ENCODE measurements around the gene CASR. TPM values are rescaled to one million over a fixed set of nuclear protein-coding genes. Genes with fewer than 3 reads are reported as not detected.

The CASR gene
- total RNA-seq, 1 experiment from 2014 or later = 0.02 TPM

DNA sequence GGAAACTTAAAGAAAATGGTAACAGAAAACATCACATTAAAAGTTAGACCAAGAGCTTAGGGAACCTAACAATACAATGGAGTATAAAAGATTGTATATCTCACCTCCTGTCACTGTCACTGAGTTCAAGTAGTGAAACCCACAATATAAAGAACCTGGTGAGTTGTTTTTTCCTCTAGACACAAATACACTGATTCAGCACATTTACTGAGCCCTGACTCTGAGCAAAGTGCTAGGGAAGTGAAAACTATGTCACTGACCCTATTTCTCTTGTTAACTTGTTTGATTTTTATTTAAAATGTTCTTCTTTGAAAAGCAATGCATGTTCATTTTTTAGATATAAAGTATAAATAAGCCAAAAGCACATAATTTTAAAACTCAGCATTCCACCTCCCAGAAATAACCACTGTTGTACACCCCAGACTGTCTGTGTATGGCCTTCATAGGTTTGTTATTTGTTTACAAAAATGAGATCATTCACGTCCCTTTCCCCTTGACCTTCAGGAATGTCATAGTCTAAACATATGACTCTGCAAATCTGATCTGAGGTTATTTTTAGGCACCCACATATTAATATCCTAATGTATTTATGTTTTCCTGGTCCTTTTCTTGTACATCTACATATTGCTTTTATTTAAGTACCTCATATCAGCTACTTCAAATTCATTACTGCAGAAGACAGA, 72.4 kb downstream of the CASR start:
- H3K9ac ChIP-seq (ENCODE audit: extremely low read depth, insufficient read length, low read length) = no peak overlapping the region
- no peak overlapping the region for H2BK20ac ChIP-seq (ENCODE audit: low read depth, low read length, poor library complexity, severe bottlenecking)
- no peak overlapping the region for H3K4ac ChIP-seq (ENCODE audit: low read depth, low read length)
- no CpG with 5 or more reads among the region's 1 CpG for WGBS (ENCODE audit: extremely low coverage, insufficient read length, low lambda C conversion rate)
- H3K79me1 ChIP-seq (ENCODE audit: insufficient read depth, low read depth, low read length, poor library complexity, severe bottlenecking) = no peaks in the 10 kb centered on the region
- Mint-ChIP-seq H3K36me3 (ENCODE audit: insufficient read depth in 1 of 3, low read depth in 3 of 3) (no peaks in the 10 kb centered on the region), H3K27ac (no peak overlapping the region), H3K4me1 (peaks cover 3 to 4% of the 10 kb centered on the region in 2 experiments; a peak in 3 of 4 replicates), H3K9me3 (no peaks in the 10 kb centered on the region), H3K27me3 (ENCODE audit: low read depth) (peaks cover 2% of the 10 kb centered on the region; the same call in 1 of the 2 replicates), H3K4me3 (no peak overlapping the region)
- no peak overlapping the region for H3K23ac ChIP-seq (ENCODE audit: insufficient read length, low read depth, low read length)
- H3K23me2 ChIP-seq (ENCODE audit: insufficient read length, low read depth, low read length, poor library complexity, severe bottlenecking) = peaks cover 2% of the 10 kb centered on the region
- no peak overlapping the region for H3K14ac ChIP-seq (ENCODE audit: insufficient read depth, low read length)
- H3K27me3 ChIP-seq (ENCODE audit: insufficient read depth, low read length) = no peaks in the 10 kb centered on the region
- DNase-seq = no peak
- TF ChIP-seq, protein P1, sequence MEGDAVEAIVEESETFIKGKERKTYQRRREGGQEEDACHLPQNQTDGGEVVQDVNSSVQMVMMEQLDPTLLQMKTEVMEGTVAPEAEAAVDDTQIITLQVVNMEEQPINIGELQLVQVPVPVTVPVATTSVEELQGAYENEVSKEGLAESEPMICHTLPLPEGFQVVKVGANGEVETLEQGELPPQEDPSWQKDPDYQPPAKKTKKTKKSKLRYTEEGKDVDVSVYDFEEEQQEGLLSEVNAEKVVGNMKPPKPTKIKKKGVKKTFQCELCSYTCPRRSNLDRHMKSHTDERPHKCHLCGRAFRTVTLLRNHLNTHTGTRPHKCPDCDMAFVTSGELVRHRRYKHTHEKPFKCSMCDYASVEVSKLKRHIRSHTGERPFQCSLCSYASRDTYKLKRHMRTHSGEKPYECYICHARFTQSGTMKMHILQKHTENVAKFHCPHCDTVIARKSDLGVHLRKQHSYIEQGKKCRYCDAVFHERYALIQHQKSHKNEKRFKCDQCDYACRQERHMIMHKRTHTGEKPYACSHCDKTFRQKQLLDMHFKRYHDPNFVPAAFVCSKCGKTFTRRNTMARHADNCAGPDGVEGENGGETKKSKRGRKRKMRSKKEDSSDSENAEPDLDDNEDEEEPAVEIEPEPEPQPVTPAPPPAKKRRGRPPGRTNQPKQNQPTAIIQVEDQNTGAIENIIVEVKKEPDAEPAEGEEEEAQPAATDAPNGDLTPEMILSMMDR (conservative IDR thresholded peaks at IDR 0.05) = no peak
- H2BK12ac ChIP-seq (ENCODE audit: insufficient read length, low read depth, low read length) = no peak overlapping the region
- H4K5ac ChIP-seq (ENCODE audit: insufficient read length, low read depth, low read length) = no peak overlapping the region
- no peak overlapping the region for H2BK5ac ChIP-seq (ENCODE audit: insufficient read length, low read length)
- H3K9me3 ChIP-seq (ENCODE audit: control insufficient read depth, low read depth, low read length) = no peaks in the 10 kb centered on the region
- no peak overlapping the region for H2AFZ ChIP-seq (ENCODE audit: low read length)
- no peak overlapping the region for H3K56ac ChIP-seq (ENCODE audit: insufficient read length, low read depth, low read length)
- H4K20me1 ChIP-seq (ENCODE audit: control insufficient read depth, insufficient read depth, insufficient read length) = no peaks in the 10 kb centered on the region
- no peak overlapping the region for H3K27ac ChIP-seq (ENCODE audit: insufficient read length, low read depth, low read length)
- no peak overlapping the region for H3K18ac ChIP-seq (ENCODE audit: insufficient read length, low read depth, low read length)
- H4K91ac ChIP-seq (ENCODE audit: insufficient read length, low read depth, low read length) = no peak overlapping the region
- no peaks in the 10 kb centered on the region for H3K4me1 ChIP-seq (ENCODE audit: insufficient read depth, low read length)
- no peak overlapping the region for H2AK5ac ChIP-seq (ENCODE audit: insufficient read length, low read length)
- H4K8ac ChIP-seq (replicated peaks; ENCODE audit: insufficient read length, low read depth, low read length) = no peak overlapping the region
- no peak overlapping the region for H3K4me2 ChIP-seq (ENCODE audit: insufficient read depth, insufficient read length, low read length)
- H3T11ph ChIP-seq (ENCODE audit: low read length) = no peak overlapping the region
- H2BK120ac ChIP-seq (ENCODE audit: low read depth, low read length, poor library complexity, severe bottlenecking) = no peak overlapping the region
- no peaks in the 10 kb centered on the region for H3K79me2 ChIP-seq (ENCODE audit: insufficient read depth, low read length)
- H2BK15ac ChIP-seq (ENCODE audit: low read depth, low read length) = no peak overlapping the region
